HepG2 (cell line): ENCODE measurements around the gene THOC6. TPM values are rescaled to one million over a fixed set of nuclear protein-coding genes. Genes with fewer than 3 reads are reported as not detected.

Experiments
- HDAC2 ChIP-seq: sonication (generic); formaldehyde crosslinking; IDR thresholded peaks from 2 replicates; pipeline ENCODE4 v1.4.0; 2020; ENCODE audit warnings: missing genetic modification reagents
- JUNB ChIP-seq: sonication (generic); formaldehyde crosslinking; IDR thresholded peaks from 2 replicates; pipeline ENCODE4 v1.8.0; 2022; ENCODE audit warnings: missing genetic modification reagents, mild to moderate bottlenecking, borderline replicate concordance
- PAF1 ChIP-seq: IDR thresholded peaks from 2 replicates; pipeline ENCODE4 v1.6.1; 2016; ENCODE audit warnings: missing genetic modification reagents, missing compliant biosample characterization
- SP1 ChIP-seq, 2 experiments: fragments of 450-650 bp in 1 of 2; sonication (generic) in 1 of 2; formaldehyde crosslinking in 1 of 2; IDR thresholded peaks; 2 replicates each; pipeline versions ENCODE4 v1.4.0 to v1.6.1; 2016 to 2020; ENCODE audit warnings: missing genetic modification reagents in 1 of 2
- SPEN ChIP-seq: sonication (generic); formaldehyde crosslinking; IDR thresholded peaks from 2 replicates; pipeline ENCODE4 v1.5.1; 2020; ENCODE audit warnings: low read depth, mild to moderate bottlenecking, missing genetic modification reagents
- ZNF253 ChIP-seq: sonication (generic); formaldehyde crosslinking; IDR thresholded peaks from 2 replicates; pipeline ENCODE4 v1.8.0; 2022; ENCODE audit warnings: mild to moderate bottlenecking, missing genetic modification reagents, borderline replicate concordance
- ZNF530 ChIP-seq: sonication (generic); formaldehyde crosslinking; IDR thresholded peaks from 2 replicates; pipeline ENCODE4 v1.5.0; 2020; ENCODE audit warnings: low read depth, mild to moderate bottlenecking, missing genetic modification reagents
- ZNF543 ChIP-seq: sonication (generic); formaldehyde crosslinking; IDR thresholded peaks from 2 replicates; pipeline ENCODE4 v1.4.0; 2020; ENCODE audit warnings: mild to moderate bottlenecking, missing genetic modification reagents
- ZNF777 ChIP-seq: sonication (generic); formaldehyde crosslinking; IDR thresholded peaks from 2 replicates; pipeline ENCODE4 v1.4.0; 2020; ENCODE audit warnings: missing genetic modification reagents
- ZNF781 ChIP-seq: sonication (generic); formaldehyde crosslinking; IDR thresholded peaks from 2 replicates; pipeline ENCODE4 v1.5.1; 2020; ENCODE audit warnings: borderline replicate concordance, mild to moderate bottlenecking, missing genetic modification reagents; ENCODE audit errors: not compliant biosample characterization
- polyA plus RNA-seq, 8 experiments: library from polyadenylated mRNA; depleted of rRNA in 3 of 8; stranded (reverse) in 7 of 8; unstranded in 1 of 8; fragments of >200 nt; fragmentation: Illumina TruSeq in 4 of 8; extraction: Trizol in 4 of 8; gene quantifications; 2 replicates each; pipeline versions ENCODE4 v1.2.1 to v1.2.3, GENCODE V29; 2011 to 2016; ENCODE audit warnings: low read depth in 4 of 8, missing spikeins in 1 of 8, mixed read lengths in 1 of 8; ENCODE audit not compliant: insufficient read depth in 1 of 8
- total RNA-seq, 5 experiments: library from RNA; depleted of rRNA; stranded (reverse); fragments of >200 nt; fragmentation: Illumina TruSeq; extraction: Trizol; gene quantifications; 2 replicates each; pipeline ENCODE4 v1.2.3, GENCODE V29; 2016; ENCODE audit warnings: low read depth in 1 of 5
- TF ChIP-seq, protein P1 (sequence below): sonication (generic); formaldehyde crosslinking; IDR thresholded peaks from 2 replicates; pipeline ENCODE4 v1.5.0; 2020; ENCODE audit warnings: missing genetic modification reagents, mild to moderate bottlenecking, borderline replicate concordance
- TF ChIP-seq, protein P2 (sequence below): sonication (generic); formaldehyde crosslinking; IDR thresholded peaks from 2 replicates; pipeline ENCODE4; 2020; ENCODE audit warnings: missing genetic modification reagents, mild to moderate bottlenecking, borderline replicate concordance
- TF ChIP-seq, protein P3 (sequence below): sonication (generic); formaldehyde crosslinking; IDR thresholded peaks from 2 replicates; pipeline ENCODE4 v1.5.0; 2020; ENCODE audit warnings: mild to moderate bottlenecking, missing genetic modification reagents, borderline replicate concordance
- TF ChIP-seq, protein P4 (sequence below): sonication (generic); formaldehyde crosslinking; IDR thresholded peaks from 2 replicates; pipeline ENCODE4 v1.9.0; 2021; ENCODE audit warnings: missing genetic modification reagents, mild to moderate bottlenecking, borderline replicate concordance

THOC6 gene
- total and polyA plus RNA-seq, 2 of the 13 experiments (the other 11 are each of a cell fraction or from before 2014, with no cell fraction given): 32.1 to 37.0 TPM

DNA sequence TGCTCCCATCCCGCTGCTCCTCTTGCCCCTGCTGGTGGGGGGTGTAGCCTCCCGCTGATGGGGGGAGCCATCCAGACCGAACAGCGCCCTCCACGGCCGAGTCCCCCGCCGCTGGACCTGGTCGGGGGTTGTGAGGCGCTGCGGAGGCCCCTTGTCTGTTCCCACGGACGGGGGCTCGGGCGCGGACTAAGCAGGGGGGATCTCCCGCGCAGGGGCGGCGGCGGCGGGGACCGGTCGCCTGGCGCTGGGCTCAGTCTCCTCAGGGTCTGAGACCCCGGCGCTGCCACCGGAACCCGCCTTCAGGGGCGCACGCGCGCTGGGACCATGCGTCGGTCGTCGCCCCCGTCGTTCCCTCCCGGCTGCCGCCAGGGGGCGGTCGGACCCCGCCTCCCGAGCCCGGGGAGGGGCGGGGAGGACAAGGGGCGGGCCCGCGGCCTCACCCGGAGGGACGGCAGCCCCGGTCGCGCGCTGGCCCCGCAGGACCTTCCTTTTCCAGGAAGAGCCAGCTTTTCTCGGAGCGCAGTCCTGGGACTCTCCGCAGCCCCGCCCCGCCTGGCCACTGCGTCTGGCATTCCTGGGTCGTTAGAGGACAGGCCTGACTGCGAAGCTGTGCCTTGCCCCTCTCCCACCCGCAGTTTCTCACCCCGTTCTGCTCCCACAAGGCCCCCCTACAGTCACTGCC is 35.3 kb downstream of the THOC6 start (continued):
- TF ChIP-seq SP1 (IDR thresholded peaks at IDR 0.05) (no peak), SP1 (CRISPR knock-in tag; IDR thresholded peaks at IDR 0.05) (peak; percentile 79), ZNF543 (CRISPR knock-in tag) (peak; percentile 70; the same call in 1 of the 2 replicates), JUNB (CRISPR knock-in tag) (no peak), ZNF781 (CRISPR knock-in tag) (no peak), ZNF530 (CRISPR knock-in tag) (no peak), HDAC2 (CRISPR knock-in tag) (no peak), ZNF253 (0 out of 2 replicates have a peak, but pooled peaks have one; percentile 36), ZNF777 (CRISPR knock-in tag) (peak; percentile 27; the same call in 1 of the 2 replicates), PAF1 (no peak), SPEN (CRISPR knock-in tag) (peak; percentile 65)
- TF ChIP-seq, protein P1, sequence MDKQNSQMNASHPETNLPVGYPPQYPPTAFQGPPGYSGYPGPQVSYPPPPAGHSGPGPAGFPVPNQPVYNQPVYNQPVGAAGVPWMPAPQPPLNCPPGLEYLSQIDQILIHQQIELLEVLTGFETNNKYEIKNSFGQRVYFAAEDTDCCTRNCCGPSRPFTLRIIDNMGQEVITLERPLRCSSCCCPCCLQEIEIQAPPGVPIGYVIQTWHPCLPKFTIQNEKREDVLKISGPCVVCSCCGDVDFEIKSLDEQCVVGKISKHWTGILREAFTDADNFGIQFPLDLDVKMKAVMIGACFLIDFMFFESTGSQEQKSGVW (CRISPR knock-in tag): no peak
- TF ChIP-seq, protein P2, sequence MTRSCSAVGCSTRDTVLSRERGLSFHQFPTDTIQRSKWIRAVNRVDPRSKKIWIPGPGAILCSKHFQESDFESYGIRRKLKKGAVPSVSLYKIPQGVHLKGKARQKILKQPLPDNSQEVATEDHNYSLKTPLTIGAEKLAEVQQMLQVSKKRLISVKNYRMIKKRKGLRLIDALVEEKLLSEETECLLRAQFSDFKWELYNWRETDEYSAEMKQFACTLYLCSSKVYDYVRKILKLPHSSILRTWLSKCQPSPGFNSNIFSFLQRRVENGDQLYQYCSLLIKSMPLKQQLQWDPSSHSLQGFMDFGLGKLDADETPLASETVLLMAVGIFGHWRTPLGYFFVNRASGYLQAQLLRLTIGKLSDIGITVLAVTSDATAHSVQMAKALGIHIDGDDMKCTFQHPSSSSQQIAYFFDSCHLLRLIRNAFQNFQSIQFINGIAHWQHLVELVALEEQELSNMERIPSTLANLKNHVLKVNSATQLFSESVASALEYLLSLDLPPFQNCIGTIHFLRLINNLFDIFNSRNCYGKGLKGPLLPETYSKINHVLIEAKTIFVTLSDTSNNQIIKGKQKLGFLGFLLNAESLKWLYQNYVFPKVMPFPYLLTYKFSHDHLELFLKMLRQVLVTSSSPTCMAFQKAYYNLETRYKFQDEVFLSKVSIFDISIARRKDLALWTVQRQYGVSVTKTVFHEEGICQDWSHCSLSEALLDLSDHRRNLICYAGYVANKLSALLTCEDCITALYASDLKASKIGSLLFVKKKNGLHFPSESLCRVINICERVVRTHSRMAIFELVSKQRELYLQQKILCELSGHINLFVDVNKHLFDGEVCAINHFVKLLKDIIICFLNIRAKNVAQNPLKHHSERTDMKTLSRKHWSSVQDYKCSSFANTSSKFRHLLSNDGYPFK (CRISPR knock-in tag): no peak
- TF ChIP-seq, protein P3, sequence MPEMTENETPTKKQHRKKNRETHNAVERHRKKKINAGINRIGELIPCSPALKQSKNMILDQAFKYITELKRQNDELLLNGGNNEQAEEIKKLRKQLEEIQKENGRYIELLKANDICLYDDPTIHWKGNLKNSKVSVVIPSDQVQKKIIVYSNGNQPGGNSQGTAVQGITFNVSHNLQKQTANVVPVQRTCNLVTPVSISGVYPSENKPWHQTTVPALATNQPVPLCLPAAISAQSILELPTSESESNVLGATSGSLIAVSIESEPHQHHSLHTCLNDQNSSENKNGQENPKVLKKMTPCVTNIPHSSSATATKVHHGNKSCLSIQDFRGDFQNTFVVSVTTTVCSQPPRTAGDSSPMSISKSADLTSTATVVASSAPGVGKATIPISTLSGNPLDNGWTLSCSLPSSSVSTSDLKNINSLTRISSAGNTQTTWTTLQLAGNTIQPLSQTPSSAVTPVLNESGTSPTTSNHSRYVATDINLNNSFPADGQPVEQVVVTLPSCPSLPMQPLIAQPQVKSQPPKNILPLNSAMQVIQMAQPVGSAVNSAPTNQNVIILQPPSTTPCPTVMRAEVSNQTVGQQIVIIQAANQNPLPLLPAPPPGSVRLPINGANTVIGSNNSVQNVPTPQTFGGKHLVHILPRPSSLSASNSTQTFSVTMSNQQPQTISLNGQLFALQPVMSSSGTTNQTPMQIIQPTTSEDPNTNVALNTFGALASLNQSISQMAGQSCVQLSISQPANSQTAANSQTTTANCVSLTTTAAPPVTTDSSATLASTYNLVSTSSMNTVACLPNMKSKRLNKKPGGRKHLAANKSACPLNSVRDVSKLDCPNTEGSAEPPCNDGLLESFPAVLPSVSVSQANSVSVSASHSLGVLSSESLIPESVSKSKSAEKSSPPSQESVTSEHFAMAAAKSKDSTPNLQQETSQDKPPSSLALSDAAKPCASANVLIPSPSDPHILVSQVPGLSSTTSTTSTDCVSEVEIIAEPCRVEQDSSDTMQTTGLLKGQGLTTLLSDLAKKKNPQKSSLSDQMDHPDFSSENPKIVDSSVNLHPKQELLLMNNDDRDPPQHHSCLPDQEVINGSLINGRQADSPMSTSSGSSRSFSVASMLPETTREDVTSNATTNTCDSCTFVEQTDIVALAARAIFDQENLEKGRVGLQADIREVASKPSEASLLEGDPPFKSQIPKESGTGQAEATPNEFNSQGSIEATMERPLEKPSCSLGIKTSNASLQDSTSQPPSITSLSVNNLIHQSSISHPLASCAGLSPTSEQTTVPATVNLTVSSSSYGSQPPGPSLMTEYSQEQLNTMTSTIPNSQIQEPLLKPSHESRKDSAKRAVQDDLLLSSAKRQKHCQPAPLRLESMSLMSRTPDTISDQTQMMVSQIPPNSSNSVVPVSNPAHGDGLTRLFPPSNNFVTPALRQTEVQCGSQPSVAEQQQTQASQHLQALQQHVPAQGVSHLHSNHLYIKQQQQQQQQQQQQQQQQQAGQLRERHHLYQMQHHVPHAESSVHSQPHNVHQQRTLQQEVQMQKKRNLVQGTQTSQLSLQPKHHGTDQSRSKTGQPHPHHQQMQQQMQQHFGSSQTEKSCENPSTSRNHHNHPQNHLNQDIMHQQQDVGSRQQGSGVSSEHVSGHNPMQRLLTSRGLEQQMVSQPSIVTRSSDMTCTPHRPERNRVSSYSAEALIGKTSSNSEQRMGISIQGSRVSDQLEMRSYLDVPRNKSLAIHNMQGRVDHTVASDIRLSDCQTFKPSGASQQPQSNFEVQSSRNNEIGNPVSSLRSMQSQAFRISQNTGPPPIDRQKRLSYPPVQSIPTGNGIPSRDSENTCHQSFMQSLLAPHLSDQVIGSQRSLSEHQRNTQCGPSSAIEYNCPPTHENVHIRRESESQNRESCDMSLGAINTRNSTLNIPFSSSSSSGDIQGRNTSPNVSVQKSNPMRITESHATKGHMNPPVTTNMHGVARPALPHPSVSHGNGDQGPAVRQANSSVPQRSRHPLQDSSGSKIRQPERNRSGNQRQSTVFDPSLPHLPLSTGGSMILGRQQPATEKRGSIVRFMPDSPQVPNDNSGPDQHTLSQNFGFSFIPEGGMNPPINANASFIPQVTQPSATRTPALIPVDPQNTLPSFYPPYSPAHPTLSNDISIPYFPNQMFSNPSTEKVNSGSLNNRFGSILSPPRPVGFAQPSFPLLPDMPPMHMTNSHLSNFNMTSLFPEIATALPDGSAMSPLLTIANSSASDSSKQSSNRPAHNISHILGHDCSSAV (CRISPR knock-in tag): no peak
- TF ChIP-seq, protein P4, sequence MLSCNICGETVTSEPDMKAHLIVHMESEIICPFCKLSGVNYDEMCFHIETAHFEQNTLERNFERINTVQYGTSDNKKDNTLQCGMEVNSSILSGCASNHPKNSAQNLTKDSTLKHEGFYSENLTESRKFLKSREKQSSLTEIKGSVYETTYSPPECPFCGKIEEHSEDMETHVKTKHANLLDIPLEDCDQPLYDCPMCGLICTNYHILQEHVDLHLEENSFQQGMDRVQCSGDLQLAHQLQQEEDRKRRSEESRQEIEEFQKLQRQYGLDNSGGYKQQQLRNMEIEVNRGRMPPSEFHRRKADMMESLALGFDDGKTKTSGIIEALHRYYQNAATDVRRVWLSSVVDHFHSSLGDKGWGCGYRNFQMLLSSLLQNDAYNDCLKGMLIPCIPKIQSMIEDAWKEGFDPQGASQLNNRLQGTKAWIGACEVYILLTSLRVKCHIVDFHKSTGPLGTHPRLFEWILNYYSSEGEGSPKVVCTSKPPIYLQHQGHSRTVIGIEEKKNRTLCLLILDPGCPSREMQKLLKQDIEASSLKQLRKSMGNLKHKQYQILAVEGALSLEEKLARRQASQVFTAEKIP: no peak
